ENCODE measurements around the gene KRT84.

- TF ChIP-seq CTCF (IDR thresholded peaks at IDR 0.05; ENCODE audit: poor library complexity, severe bottlenecking) (no peak), TAF1 (IDR thresholded peaks at IDR 0.05; ENCODE audit: low read depth) (no peak), EZH2 (IDR thresholded peaks at IDR 0.05; ENCODE audit: borderline replicate concordance, insufficient read depth, low read length, poor library complexity, severe bottlenecking) (no peak), SMC3 (conservative IDR thresholded peaks at IDR 0.05; ENCODE audit: poor library complexity) (no peak), REST (IDR thresholded peaks at IDR 0.05; ENCODE audit: borderline replicate concordance) (no peak)
Observed at GRCh38 chr12:52423661-52424500, 38.4 kb upstream of the KRT84 start.
